GM20431 (cell line): Measurements from ENCODE around the gene GARRE1.
"Not testable (repeated sequence)": the region's sequence is repeated elsewhere in the genome, so short reads cannot be mapped to it uniquely, and the experiment has no call there.

Experiments
- in situ Hi-C: fragments of 300-500 bp; cut with MseI, MboI; formaldehyde crosslinking; loops from one replicate; pipeline ENCODE4 v1.15.0; 2020; ENCODE audit warnings: low sequenced_read_pairs; ENCODE audit not compliant: unreplicated experiment

The GARRE1 gene

GRCh38 chr19:34229721-34230120 lies 24.6 kb upstream of the GARRE1 start:
- in situ Hi-C loops = no loop called here

GRCh38 chr19:34230820-34231219 lies 23.5 kb upstream of the GARRE1 start:
- in situ Hi-C loops = no loop called here

GRCh38 chr19:34231439-34231838 lies 22.9 kb upstream of the GARRE1 start:
- in situ Hi-C loops = no loop called here

- in situ Hi-C loops = no loop called here
These were observed 21.5 kb upstream of the GARRE1 start for GRCh38 chr19:34232566-34233481.

- in situ Hi-C loops = no loop called here
These were observed 18.9 kb upstream of the GARRE1 start for GRCh38 chr19:34235425-34235940.

- in situ Hi-C loops = no loop called here
These were observed 18.0 kb upstream of the GARRE1 start for GRCh38 chr19:34236035-34236987.

GRCh38 chr19:34237283-34237682 lies 17.1 kb upstream of the GARRE1 start:
- in situ Hi-C loops = no loop called here

GRCh38 chr19:34237939-34238338 lies 16.4 kb upstream of the GARRE1 start:
- in situ Hi-C loops = no loop called here

GRCh38 chr19:34241513-34242337 lies 12.6 kb upstream of the GARRE1 start:
- in situ Hi-C loops = no loop called here

- in situ Hi-C loops = not testable (repeated sequence)
These were observed 11.0 kb upstream of the GARRE1 start for GRCh38 chr19:34243138-34243875.

GRCh38 chr19:34243876-34244578 lies 10.3 kb upstream of the GARRE1 start:
- in situ Hi-C loops = no loop called here

GRCh38 chr19:34244611-34245299 lies 9.6 kb upstream of the GARRE1 start:
- in situ Hi-C loops = no loop called here

GRCh38 chr19:34246340-34246739 lies 8.0 kb upstream of the GARRE1 start:
- in situ Hi-C loops = no loop called here

- in situ Hi-C loops = no loop called here
These were observed 5.4 kb upstream of the GARRE1 start for GRCh38 chr19:34248941-34249340.

GRCh38 chr19:34253167-34253566 lies 1.2 kb upstream of the GARRE1 start:
- in situ Hi-C loops = not testable (repeated sequence)

- in situ Hi-C loops = not testable (repeated sequence)
These were observed 691 bp upstream of the GARRE1 start for GRCh38 chr19:34253681-34254045.

GRCh38 chr19:34254698-34255432 lies 511 bp downstream of the GARRE1 start:
- in situ Hi-C loops = no loop called here
